HepG2 (cell line): ENCODE measurements around the gene STK39. TPM values are rescaled to one million over a fixed set of nuclear protein-coding genes. Genes with fewer than 3 reads are reported as not detected.
A peak's percentile ranks its signal among the peaks of the same experiment; 100 is the strongest.

Experiments used
- FOXA3 ChIP-seq: IDR thresholded peaks from 2 replicates; pipeline ENCODE4 v1.6.1; 2016; ENCODE audit warnings: missing genetic modification reagents, missing compliant biosample characterization
- GABPB1 ChIP-seq: IDR thresholded peaks from 2 replicates; pipeline ENCODE4 v1.6.1; 2016; ENCODE audit warnings: mild to moderate bottlenecking, missing genetic modification reagents, moderate library complexity, missing compliant biosample characterization
- HDAC1 ChIP-seq: sonication (generic); formaldehyde crosslinking; IDR thresholded peaks from 2 replicates; pipeline ENCODE4 v1.5.1; 2020; ENCODE audit warnings: mild to moderate bottlenecking, missing genetic modification reagents
- NR2C2 ChIP-seq: sonication (generic); formaldehyde crosslinking; IDR thresholded peaks from 2 replicates; pipeline ENCODE4 v1.4.0; 2020; ENCODE audit warnings: missing genetic modification reagents, mild to moderate bottlenecking, moderate library complexity, borderline replicate concordance
- PAWR ChIP-seq: sonication (generic); formaldehyde crosslinking; IDR thresholded peaks from 2 replicates; pipeline ENCODE4 v1.4.0; 2020; ENCODE audit warnings: missing genetic modification reagents, mild to moderate bottlenecking, borderline replicate concordance
- ZNF326 ChIP-seq: sonication (generic); formaldehyde crosslinking; IDR thresholded peaks from 2 replicates; pipeline ENCODE4 v1.4.0; 2020; ENCODE audit warnings: missing genetic modification reagents, borderline replicate concordance
- ZNF547 ChIP-seq: sonication (generic); formaldehyde crosslinking; IDR thresholded peaks from 2 replicates; pipeline ENCODE4 v1.5.1; 2020; ENCODE audit warnings: mild to moderate bottlenecking, missing genetic modification reagents
- ZNF629 ChIP-seq: sonication (generic); formaldehyde crosslinking; conservative IDR thresholded peaks from 2 replicates; pipeline ENCODE4 v1.5.0; 2020; ENCODE audit warnings: missing genetic modification reagents
- ZNF749 ChIP-seq: sonication (generic); formaldehyde crosslinking; IDR thresholded peaks from 2 replicates; pipeline ENCODE4 v1.8.0; 2022; ENCODE audit warnings: mild to moderate bottlenecking, missing genetic modification reagents, moderate library complexity, borderline replicate concordance
- ZNF891 ChIP-seq: sonication (generic); formaldehyde crosslinking; IDR thresholded peaks from 2 replicates; pipeline ENCODE4 v1.5.0; 2020; ENCODE audit warnings: mild to moderate bottlenecking, missing genetic modification reagents
- polyA plus RNA-seq, 8 experiments: library from polyadenylated mRNA; depleted of rRNA in 3 of 8; stranded (reverse) in 7 of 8; unstranded in 1 of 8; fragments of >200 nt; fragmentation: Illumina TruSeq in 4 of 8; extraction: Trizol in 4 of 8; gene quantifications; 2 replicates each; pipeline versions ENCODE4 v1.2.1 to v1.2.3, GENCODE V29; 2011 to 2016; ENCODE audit warnings: low read depth in 4 of 8, missing spikeins in 1 of 8, mixed read lengths in 1 of 8; ENCODE audit not compliant: insufficient read depth in 1 of 8
- total RNA-seq, 5 experiments: library from RNA; depleted of rRNA; stranded (reverse); fragments of >200 nt; fragmentation: Illumina TruSeq; extraction: Trizol; gene quantifications; 2 replicates each; pipeline ENCODE4 v1.2.3, GENCODE V29; 2016; ENCODE audit warnings: low read depth in 1 of 5
- TF ChIP-seq, protein P1 (sequence below): sonication (generic); formaldehyde crosslinking; IDR thresholded peaks from 2 replicates; pipeline ENCODE4 v1.4.0; 2020; ENCODE audit warnings: mild to moderate bottlenecking, missing genetic modification reagents
- TF ChIP-seq, protein P2 (sequence below): sonication (generic); formaldehyde crosslinking; IDR thresholded peaks from 2 replicates; pipeline ENCODE4 v1.4.0; 2020; ENCODE audit warnings: missing genetic modification reagents
- TF ChIP-seq, protein P3 (sequence below): sonication (generic); formaldehyde crosslinking; IDR thresholded peaks from 2 replicates; pipeline ENCODE4 v1.5.0; 2020; ENCODE audit warnings: missing genetic modification reagents
- TF ChIP-seq, protein P4 (sequence below): sonication (generic); formaldehyde crosslinking; IDR thresholded peaks from 2 replicates; pipeline ENCODE4 v1.4.0; 2020; ENCODE audit warnings: mild to moderate bottlenecking, missing genetic modification reagents

The STK39 gene
- total and polyA plus RNA-seq, 2 of the 13 experiments (the other 11 are each of a cell fraction or from before 2014, with no cell fraction given) = 27.3 to 38.4 TPM

DNA sequence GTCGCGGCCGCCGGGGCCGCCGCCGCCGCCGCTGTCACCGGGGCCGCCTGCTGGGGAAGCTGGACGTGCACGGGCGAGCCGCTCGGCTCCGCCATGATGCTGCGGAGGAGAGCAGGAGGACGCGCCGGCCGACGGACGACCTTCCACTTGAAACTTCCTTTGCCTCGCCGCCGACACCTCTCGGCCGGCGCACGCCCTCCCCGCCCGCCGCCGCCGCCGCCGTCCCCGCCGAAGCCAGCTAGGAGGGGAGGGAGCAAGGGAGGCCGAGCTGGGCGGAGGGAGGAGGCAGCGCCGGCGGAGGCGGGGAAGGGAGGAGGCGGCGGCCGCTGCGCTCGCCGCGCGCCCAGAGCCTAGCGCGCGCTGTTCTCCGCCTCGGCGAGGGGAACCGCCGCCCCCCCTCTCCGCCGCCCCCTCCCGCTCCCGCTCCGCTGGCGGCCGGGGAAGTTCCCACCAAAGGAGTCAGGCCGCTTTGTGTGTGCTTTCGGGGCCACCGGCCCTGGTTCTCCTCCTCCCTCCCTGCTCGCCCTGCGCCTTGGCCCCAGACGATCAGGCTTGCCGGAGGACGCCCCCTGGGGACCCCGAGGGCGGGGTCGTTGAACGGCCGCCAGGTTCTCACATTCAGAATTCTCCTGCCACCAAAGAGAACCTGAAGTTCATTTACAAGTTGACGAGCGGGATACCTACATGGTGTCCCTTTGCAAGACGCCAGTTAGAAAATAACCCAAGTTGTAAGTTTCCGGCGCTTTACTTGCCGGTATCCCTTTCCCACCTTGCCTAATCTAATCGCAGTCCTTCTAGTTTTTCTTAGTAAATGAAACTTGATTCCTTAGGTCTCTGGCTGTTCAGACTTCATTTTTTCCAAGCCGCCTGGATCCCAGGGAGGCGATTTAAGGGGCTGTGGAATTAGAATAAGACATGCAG is at the start of gene STK39 (continued):
- TF ChIP-seq, protein P1, sequence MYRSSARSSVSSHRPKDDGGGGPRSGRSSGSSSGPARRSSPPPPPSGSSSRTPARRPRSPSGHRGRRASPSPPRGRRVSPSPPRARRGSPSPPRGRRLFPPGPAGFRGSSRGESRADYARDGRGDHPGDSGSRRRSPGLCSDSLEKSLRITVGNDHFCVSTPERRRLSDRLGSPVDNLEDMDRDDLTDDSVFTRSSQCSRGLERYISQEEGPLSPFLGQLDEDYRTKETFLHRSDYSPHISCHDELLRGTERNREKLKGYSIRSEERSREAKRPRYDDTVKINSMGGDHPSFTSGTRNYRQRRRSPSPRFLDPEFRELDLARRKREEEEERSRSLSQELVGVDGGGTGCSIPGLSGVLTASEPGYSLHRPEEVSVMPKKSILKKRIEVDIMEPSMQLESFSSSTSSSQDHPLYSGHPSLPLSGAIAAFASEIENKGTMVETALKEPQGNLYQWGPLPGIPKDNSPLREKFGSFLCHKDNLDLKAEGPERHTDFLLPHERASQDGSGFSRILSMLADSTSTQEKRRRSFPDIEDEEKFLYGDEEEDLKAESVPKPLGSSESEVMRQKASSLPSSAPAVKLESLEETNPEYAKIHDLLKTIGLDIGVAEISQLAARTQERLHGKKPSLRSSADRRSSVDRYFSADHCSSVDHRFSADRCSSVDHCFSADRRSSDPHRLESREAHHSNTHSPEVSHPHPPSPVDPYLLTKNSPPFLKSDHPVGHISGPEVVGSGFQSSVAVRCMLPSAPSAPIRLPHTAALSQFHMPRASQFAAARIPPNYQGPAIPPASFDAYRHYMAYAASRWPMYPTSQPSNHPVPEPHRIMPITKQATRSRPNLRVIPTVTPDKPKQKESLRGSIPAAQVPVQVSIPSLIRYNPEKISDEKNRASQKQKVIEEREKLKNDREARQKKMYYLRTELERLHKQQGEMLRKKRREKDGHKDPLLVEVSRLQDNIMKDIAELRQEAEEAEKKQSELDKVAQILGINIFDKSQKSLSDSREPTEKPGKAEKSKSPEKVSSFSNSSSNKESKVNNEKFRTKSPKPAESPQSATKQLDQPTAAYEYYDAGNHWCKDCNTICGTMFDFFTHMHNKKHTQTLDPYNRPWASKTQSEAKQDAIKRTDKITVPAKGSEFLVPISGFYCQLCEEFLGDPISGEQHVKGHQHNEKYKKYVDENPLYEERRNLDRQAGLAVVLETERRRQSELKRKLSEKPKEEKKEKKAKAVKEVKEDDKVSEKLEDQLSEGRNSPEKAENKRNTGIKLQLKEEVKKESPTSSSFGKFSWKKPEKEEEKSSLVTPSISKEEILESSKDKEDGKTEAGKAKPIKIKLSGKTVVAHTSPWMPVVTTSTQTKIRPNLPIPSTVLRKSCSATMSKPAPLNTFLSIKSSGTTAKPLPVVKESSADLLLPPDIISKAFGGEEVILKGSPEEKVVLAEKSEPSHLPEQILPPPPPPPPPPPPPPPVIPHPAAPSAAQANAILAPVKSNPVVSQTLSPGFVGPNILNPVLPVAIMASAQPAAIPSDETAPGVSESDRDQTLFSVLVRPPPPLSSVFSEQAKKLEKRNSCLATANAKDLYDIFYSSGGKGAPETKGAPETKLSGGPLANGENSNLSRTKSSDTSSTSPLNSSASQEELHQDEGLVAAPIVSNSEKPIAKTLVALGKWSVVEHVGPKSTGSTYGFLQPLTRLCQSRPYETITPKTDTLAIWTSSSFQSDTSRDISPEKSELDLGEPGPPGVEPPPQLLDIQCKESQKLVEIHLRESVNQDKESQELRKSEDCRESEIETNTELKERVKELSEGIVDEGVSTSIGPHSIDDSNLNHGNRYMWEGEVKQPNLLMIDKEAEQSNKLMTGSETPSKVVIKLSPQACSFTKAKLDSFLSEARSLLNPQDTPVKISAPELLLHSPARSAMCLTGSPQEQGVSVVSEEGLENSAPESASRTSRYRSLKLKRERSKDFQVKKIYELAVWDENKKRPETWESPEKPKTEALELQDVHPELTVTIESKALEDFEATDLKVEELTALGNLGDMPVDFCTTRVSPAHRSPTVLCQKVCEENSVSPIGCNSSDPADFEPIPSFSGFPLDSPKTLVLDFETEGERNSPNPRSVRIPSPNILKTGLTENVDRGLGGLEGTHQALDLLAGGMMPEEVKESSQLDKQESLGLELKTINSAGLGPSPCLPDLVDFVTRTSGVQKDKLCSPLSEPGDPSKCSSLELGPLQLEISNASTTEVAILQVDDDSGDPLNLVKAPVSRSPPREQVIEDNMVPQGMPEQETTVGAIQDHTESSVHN = no peak
- TF ChIP-seq ZNF326 (CRISPR knock-in tag) (no peak), FOXA3 (CRISPR knock-in tag) (peak; percentile 43), ZNF629 (no peak), NR2C2 (CRISPR knock-in tag) (0 out of 2 replicates have a peak, but pooled peaks have one; percentile 26), HDAC1 (CRISPR knock-in tag) (0 out of 2 replicates have a peak, but pooled peaks have one; percentile 77), GABPB1 (CRISPR knock-in tag) (peak; percentile 69; the same call in 1 of the 2 replicates), ZNF547 (peak; percentile 35; the same call in 1 of the 2 replicates), ZNF891 (CRISPR knock-in tag) (0 out of 2 replicates have a peak, but pooled peaks have one; percentile 54), PAWR (no peak), ZNF749 (CRISPR knock-in tag) (peak; percentile 90; the same call in 1 of the 2 replicates)
- TF ChIP-seq, protein P2, sequence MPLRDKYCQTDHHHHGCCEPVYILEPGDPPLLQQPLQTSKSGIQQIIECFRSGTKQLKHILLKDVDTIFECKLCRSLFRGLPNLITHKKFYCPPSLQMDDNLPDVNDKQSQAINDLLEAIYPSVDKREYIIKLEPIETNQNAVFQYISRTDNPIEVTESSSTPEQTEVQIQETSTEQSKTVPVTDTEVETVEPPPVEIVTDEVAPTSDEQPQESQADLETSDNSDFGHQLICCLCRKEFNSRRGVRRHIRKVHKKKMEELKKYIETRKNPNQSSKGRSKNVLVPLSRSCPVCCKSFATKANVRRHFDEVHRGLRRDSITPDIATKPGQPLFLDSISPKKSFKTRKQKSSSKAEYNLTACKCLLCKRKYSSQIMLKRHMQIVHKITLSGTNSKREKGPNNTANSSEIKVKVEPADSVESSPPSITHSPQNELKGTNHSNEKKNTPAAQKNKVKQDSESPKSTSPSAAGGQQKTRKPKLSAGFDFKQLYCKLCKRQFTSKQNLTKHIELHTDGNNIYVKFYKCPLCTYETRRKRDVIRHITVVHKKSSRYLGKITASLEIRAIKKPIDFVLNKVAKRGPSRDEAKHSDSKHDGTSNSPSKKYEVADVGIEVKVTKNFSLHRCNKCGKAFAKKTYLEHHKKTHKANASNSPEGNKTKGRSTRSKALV (CRISPR knock-in tag) = peak; percentile 17; the same call in 1 of the 2 replicates
- TF ChIP-seq, protein P3, sequence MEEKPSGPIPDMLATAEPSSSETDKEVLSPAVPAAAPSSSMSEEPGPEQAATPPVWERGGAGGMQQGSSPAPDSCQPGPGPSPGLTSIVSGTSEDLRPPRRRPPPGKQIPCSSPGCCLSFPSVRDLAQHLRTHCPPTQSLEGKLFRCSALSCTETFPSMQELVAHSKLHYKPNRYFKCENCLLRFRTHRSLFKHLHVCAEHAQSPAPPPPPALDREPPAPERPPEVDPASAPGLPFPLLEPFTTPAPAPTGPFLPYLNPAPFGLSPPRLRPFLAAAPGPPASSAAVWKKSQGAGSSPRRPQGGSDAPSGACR (CRISPR knock-in tag) = 0 out of 2 replicates have a peak, but pooled peaks have one; percentile 60
- TF ChIP-seq, protein P4, sequence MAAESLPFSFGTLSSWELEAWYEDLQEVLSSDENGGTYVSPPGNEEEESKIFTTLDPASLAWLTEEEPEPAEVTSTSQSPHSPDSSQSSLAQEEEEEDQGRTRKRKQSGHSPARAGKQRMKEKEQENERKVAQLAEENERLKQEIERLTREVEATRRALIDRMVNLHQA (CRISPR knock-in tag) = no peak
